Measurements from ENCODE around the gene NOBOX.
"Not testable (repeated sequence)": the region's sequence is repeated elsewhere in the genome, so short reads cannot be mapped to it uniquely, and the experiment has no call there.

NOBOX gene

DNA sequence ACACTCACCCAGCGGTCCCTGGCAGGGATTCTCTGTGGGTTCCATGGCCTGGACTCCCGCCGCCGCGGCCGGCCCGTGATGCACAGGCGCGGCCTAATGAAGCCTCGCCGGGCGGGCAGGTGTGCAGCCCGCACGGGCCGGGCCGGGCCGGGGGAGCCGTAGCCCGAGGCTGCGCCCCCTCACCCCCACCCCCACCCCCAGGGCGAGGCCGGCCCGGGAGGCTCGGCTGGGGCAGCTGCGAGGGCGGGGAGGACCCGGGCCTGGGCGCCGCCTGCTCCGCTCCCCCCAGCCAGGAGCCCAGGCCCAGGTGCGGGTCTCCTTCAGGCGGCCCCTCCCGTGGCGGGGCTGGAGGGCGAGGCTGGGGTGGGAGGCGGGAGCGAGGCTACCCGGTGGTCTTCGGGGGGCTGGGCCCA is at the start of gene NOBOX:
TSS of gene NOBOX (minus strand) at position 45 of the 413 bp plus-strand sequence.
- no peak for DNase-seq (ENCODE audit: low read depth, low spot score)

GRCh38 chr7:144452064-144452463 is 48.6 kb upstream of the NOBOX start:
- no peak for DNase-seq (ENCODE audit: low read depth, low spot score)

DNA sequence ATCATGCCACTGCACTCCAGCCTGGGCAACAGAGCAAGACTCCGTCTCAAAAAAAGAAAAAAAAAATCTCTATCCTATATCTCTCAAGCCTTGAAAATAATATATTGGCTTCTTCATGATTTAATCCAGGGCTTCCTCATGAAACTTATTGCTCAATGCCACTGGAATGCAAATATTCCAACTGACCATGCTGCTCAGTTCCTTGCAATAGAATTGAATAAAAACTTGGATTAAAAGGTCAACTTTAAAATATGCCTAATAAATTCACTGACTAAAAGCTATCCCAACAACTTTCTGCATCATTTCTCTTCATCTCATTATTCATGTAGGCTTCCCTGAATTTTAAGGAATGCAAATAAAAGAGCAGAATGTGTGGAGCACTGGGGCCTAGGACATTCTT is 42.1 kb upstream of the NOBOX start:
- no peak for DNase-seq (ENCODE audit: low read depth, low spot score)

DNA sequence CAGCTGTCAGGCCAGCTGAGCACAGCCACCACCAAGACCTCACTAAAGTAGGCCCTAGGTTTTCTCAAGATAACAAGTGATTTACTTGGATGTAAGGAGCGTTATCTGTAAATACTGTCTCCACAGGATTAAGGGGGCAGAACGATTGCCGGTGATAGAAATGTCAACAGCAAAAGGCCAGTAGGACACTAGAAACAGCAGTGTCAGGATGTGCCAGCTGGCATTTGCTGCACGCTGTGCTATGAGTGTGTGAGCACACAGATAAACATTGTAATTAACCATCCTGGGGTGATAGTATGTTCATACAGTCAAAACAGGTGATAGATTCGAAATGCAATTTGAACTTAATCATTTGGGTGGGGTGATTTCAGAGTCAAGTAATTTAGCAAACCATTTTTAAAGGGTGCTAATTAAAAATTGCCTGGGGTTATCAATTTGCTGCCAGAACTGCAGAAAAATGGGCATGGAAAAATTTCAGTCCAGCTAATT is 36.3 kb upstream of the NOBOX start:
- no peak for DNase-seq (ENCODE audit: low read depth, low spot score)

- DNase-seq (ENCODE audit: low read depth, low spot score): no peak
Measured at GRCh38 chr7:144438759-144439158, 35.3 kb upstream of the NOBOX start.

- DNase-seq (ENCODE audit: low read depth, low spot score): peak; percentile 81
Measured at GRCh38 chr7:144437370-144438191, 34.1 kb upstream of the NOBOX start.

- DNase-seq (ENCODE audit: low read depth, low spot score): no peak
Measured at GRCh38 chr7:144436500-144436899, 33.0 kb upstream of the NOBOX start.

DNA sequence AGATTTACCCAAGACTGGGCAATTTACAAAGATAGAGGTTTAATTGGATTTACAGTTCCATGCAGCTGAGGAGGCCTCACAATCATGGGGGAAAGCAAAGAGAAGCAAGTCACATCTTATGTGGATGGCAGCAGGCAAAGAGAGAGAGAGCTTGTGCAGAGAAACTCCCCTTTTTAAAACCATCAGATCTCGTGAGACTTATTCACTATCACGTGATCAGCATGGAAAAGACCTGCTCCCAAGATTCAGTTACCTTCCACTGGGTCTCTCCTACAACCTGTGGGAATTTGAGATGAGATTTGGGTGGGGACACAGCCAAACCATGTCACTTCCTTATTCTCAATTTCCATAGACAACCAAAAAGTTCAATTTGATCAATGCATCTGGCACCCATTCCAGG is 24.9 kb upstream of the NOBOX start:
- DNase-seq (ENCODE audit: low read depth, low spot score): no peak

DNA sequence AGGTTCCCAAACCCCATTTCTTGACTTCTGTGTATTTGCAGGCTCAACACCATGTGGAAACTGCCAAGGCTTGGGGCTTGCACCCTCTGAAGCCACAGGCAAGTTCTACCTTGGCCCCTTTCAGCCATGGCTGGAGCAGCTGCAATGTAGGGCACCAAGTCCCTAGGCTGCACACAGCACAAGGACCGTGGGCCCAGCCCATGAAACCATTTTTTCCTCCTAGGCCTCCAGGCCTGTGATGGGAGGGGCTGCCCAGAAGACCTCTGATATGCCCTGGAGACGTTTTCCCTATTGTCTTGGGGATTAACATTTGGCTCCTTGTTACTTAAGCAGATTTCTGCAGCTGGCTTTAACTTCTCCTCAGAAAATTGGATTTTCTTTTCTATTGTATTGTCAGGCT is 24.0 kb upstream of the NOBOX start:
- not testable (repeated sequence) for DNase-seq (ENCODE audit: low read depth, low spot score)

GRCh38 chr7:144418931-144419330 is 15.4 kb upstream of the NOBOX start:
- DNase-seq (ENCODE audit: low read depth, low spot score): not testable (repeated sequence)

- no peak for DNase-seq (ENCODE audit: low read depth, low spot score)
Measured at GRCh38 chr7:144416341-144416740, 12.8 kb upstream of the NOBOX start.

GRCh38 chr7:144415858-144416257 is 12.4 kb upstream of the NOBOX start:
- no peak for DNase-seq (ENCODE audit: low read depth, low spot score)

DNA sequence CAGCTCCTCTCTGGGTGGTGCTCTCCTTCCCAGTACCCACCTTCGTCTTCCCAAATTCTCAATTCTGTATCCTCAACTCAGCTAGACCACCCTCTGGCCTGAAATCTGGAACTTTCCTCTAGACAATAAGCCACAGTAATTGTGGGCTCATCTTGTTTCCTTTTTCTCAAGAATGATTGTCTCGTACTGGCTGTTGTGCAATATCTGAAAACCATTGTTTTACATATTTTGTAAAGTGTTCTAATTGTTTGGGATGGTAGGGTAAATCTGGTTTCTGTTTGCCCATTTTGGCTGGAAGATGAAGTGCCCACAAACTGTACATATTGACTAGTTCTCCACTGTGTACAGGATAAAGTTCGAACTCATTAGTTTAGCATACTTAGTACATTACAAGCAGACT is 11.3 kb upstream of the NOBOX start:
- DNase-seq (ENCODE audit: low read depth, low spot score): no peak

GRCh38 chr7:144410441-144410840 is 6.9 kb upstream of the NOBOX start:
- DNase-seq (ENCODE audit: low read depth, low spot score): no peak

- DNase-seq (ENCODE audit: low read depth, low spot score): no peak
Measured at GRCh38 chr7:144408121-144408520, 4.6 kb upstream of the NOBOX start.

DNA sequence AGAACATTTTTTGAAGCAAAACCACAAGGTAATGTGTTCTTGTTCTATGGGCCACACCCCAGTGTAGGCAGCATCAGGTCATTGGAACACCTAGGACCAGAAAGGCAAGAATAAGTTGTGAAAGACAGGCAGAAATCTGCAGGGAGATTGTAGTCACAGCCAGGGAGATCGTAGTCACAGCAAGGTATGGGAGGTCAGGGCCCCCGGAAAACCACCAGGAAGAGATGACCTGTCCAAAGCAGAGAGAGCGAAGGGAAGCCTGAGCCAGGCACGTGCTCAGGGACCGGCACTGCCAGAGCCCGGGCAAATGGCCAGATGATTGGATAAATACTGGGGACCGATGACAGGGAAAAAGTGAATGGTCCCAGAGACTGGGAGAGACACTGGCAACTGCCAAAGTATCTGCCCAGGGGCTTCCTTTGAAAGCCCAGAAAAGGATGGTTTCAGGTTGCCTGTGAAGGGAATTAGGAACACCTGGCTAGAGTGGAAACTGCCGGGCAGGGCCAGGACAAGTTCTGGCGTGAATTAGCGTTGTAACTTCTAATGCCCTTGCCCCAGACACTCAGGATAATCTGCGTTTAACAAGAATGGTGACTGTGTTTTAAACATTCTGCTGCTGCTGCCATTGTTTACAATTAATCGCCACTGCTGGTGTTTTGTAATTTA is 3.9 kb upstream of the NOBOX start:
- DNase-seq (ENCODE audit: low read depth, low spot score): no peak

DNA sequence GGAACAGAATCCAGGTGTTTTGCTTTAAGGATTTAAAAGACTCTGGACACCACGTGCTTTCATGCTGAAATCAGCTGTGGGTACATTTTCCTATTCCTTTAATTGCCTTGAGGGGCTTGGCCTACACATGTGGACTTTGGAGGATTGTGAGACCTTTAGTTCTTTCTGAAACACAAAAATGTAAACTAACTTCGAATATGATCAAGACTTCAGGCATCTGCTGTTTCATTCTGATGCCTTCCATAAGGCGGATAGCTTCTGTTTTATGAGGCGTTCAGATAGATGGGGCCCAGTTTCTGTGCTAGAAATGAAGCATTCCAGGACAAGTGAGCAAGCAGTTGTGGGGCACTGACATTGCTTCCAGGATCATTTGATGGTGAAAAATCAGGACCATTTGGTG is 1.5 kb upstream of the NOBOX start:
- DNase-seq (ENCODE audit: low read depth, low spot score): no peak

GRCh38 chr7:144403102-144403501 is 391 bp downstream of the NOBOX start:
- no peak for DNase-seq (ENCODE audit: low read depth, low spot score)

DNA sequence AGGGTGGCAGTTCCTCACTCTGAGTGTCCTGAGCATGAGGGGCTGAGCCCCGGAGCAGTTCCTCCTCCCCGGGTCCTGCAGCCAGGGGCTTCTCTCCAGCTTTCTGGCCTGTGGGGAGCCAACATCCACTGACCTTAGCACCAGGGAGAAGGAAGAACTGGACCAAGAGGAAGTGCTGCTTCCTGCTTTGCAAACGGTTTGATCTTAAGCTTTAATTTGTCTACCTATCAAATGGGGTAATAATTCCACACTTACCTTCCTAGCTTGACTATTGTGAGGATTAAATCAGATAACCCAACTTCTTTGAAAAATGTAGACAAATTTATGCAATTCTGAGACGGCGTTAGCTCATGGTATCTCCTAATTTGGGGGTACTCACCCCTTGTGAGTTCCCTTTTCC is 2.0 kb downstream of the NOBOX start:
- no peak for DNase-seq (ENCODE audit: low read depth, low spot score)

GRCh38 chr7:144399946-144400345 is 3.5 kb downstream of the NOBOX start:
- no peak for DNase-seq (ENCODE audit: low read depth, low spot score)

DNA sequence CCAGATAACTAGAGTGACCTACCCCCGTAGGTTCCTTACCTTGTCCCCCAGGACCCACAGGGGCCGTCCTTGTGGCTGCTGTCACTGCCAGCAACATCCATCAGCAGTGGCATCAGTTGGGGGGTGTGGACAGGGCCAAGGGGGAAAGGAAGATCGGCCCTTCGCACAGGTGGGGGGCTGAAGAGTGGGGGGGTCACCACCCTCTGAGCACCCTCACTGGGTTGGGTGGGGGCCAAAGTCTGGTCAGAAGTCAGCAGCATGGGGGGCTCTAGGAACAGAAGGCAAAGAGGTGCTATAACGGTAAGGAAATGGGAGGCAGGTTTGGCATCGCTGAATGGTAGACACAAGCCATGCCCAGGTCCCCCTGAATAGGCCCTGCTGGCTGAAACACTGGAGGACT is 4.6 kb downstream of the NOBOX start:
- no peak for DNase-seq (ENCODE audit: low read depth, low spot score)

GRCh38 chr7:144398291-144398690 is 5.2 kb downstream of the NOBOX start:
- DNase-seq (ENCODE audit: low read depth, low spot score): no peak

- no peak for DNase-seq (ENCODE audit: low read depth, low spot score)
Measured at GRCh38 chr7:144397086-144397485, 6.4 kb downstream of the NOBOX start.

All from astrocyte of the hippocampus (primary cell).